NCI-H1694 treated with DMSO at 0.1 percent for 48 hours (cell line): Measurements from ENCODE around the gene RNPEP.
"Not testable (repeated sequence)": the region's sequence is repeated elsewhere in the genome, so short reads cannot be mapped to it uniquely, and the experiment has no call there.

Experiments
- DNase-seq: peaks from one replicate; lab custom pipeline; 2025; lab: John Stamatoyannopoulos, UW

Gene RNPEP

DNA sequence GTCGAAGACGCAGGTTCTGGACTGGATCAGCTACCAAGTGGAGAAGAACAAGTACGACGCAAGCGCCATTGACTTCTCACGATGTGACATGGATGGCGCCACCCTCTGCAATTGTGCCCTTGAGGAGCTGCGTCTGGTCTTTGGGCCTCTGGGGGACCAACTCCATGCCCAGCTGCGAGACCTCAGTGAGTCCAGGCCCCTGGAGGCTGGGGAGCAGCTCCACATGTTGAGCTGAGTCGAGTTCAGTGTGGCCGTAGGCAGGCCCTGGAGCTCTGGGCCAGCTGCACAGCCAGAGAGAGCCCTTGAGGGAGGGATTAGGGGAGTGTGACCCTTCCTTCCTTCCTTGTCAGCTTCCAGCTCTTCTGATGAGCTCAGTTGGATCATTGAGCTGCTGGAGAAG lies 29.5 kb downstream of the RNPEP start:
- no peak for DNase-seq

DNA sequence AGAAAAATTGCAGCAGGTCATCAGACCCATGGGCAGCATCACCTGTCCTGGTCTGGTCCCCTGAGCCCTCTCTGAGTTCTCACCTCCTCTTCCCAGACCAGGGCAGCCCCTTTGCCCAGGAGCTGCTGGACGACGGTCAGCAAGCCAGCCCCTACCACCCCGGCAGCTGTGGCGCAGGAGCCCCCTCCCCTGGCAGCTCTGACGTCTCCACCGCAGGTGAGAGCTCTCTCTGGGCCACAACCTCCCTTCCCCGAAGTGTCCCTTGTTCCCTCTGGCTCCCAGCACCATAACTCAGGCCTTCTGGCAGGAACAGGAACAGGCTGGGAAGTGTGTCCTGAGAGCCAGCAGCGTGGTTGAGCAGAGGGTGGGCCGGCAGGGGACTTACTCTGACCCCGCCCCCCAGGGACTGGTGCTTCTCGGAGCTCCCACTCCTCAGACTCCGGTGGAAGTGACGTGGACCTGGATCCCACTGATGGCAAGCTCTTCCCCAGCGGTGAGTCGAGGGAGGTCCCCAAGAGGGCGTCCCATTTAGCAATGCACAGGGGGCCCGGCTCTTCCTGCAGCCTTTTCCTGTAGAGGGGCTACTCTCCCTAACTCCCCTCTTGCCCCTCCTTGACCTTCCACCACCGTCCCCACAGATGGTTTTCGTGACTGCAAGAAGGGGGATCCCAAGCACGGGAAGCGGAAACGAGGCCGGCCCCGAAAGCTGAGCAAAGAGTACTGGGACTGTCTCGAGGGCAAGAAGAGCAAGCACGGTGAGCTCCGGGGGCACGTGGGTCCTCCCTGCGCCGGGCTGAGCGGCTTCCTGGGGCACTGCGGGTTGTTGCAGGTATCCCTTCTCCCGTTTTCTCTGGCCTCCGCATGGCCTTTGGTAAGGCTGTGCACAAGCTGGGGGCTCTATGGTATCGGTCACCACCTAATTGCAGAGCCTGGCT lies 30.4 kb downstream of the RNPEP start:
- no peak for DNase-seq

DNA sequence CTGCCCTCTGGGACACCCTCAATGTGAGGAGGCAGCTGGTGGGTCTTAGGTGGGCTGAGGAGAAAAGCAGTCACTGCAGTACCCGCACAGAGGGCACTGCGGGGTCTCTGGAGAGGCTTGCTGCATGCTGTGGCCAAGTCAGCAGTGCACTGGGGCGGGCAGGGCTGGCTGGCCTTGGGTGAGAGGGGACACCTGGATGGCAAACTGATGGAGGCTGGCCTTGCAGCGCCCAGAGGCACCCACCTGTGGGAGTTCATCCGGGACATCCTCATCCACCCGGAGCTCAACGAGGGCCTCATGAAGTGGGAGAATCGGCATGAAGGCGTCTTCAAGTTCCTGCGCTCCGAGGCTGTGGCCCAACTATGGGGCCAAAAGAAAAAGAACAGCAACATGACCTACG lies 31.2 kb downstream of the RNPEP start:
- DNase-seq: no peak

DNA sequence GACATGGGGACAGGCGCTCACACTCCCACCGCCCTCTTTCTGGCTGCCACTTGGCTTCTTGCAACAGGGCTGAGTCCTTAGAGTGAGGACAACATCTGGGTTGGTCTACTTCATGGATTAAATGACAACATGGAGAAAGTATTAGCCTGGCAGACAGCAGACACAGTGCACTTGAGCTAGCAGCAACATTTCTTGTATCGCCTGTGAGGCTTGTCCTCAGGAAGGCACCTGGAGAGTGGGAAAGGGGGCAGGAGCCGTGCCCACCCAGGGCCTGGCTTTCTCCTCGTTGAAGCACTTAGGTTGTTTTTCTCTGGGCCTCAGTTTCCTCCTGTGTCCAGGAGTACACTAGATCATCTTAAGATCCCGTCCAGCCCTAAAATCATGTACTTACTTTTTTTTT lies 31.6 kb downstream of the RNPEP start:
- no peak for DNase-seq

DNA sequence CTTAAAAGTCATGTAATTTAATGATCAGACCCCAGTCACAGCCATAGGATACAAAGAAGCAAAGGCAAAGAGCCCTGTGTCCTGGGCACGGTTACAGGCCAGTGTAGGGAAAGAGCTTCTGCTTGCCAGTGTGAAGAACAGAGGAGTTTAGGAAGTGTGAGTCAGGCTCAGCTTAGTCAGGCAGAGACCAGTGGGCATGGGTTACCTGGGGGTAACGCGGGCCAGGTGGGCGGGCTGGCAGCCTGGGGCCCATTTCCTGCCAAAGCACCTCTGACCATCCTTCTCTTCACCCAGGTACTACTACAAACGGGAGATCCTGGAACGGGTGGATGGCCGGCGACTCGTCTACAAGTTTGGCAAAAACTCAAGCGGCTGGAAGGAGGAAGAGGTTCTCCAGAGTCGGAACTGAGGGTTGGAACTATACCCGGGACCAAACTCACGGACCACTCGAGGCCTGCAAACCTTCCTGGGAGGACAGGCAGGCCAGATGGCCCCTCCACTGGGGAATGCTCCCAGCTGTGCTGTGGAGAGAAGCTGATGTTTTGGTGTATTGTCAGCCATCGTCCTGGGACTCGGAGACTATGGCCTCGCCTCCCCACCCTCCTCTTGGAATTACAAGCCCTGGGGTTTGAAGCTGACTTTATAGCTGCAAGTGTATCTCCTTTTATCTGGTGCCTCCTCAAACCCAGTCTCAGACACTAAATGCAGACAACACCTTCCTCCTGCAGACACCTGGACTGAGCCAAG lies 32.6 kb downstream of the RNPEP start:
- DNase-seq: no peak

DNA sequence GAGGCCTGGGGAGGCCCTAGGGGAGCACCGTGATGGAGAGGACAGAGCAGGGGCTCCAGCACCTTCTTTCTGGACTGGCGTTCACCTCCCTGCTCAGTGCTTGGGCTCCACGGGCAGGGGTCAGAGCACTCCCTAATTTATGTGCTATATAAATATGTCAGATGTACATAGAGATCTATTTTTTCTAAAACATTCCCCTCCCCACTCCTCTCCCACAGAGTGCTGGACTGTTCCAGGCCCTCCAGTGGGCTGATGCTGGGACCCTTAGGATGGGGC lies 33.2 kb downstream of the RNPEP start:
- no peak for DNase-seq

DNA sequence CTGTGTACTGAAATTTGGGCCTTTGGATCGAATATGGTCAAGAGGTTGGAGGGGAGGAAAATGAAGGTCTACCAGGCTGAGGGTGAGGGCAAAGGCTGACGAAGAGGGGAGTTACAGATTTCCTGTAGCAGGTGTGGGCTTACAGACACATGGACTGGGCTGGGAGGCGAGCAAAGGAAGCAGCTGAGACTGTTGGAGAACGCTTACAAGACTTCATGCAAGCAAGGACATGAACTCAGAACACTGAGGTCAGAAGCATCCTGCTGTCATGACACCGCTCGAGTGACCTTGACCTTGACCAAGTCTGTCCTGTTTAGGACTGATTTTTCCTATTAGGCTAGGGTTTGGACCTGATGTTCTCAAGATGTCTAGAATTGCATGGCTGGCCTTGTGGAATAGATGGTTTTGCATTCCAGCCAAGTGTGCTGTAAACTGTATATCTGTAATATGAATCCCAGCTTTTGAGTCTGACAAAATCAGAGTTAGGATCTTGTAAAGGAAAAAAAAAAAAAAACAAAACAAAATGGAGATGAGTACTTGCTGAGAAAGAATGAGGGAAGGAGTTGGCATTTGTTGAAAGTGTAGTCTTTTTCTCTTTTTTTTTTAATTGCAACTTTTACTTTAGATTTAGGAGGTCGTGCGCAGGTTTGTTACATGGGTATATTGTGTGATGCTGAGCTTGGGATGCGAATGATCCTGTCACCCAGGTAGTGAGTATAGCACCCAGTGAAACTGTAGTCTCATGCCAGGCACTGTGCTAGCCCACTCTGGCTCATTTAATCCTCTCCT lies 33.8 kb downstream of the RNPEP start:
- no peak for DNase-seq

DNA sequence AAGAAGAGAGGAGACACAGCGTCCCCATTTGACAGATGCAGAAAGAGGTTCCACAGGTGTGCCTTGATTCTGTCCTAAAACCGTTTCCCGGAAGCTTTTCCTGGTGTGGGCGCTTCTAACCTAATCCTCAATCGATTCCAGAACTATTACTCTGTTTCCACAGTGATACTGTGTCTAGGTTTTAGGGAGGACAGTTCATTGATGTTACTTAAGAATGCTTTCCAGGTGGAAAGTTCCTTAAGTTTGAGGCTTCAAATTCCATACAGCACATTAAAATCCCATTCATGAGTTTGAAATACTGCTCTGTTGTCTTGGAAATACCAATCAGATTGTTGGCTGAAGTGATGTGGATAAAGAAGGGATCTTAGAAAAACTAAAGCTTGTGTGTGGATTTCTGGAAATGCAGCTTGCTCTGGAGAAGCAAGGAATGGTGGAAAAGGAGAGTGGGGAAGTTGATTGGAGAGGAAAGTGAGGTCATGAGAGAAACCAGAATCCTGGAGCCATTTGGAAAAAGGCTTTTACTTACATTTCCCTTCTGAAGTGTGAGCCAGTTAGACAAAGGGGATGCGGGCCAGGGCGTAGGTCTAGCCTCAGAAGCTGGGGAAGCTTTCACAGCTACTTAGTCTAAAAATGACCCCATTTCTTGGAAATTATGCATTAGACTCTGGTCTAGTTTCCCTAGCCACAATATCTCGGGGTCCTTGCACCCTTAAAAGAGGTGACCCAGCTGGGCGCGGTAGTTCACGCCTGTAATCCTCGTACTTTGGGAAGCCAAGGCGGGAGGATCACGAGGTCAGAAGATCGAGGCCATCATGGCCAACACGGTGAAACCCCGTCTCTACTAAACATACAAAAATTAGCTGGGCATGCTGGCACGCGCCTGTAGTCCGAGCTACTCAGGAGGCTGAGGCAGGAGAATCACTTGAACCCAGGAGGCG lies 34.6 kb downstream of the RNPEP start:
- DNase-seq: no peak

GRCh38 chr1:202017749-202018467 lies 35.5 kb downstream of the RNPEP start:
- no peak for DNase-seq

DNA sequence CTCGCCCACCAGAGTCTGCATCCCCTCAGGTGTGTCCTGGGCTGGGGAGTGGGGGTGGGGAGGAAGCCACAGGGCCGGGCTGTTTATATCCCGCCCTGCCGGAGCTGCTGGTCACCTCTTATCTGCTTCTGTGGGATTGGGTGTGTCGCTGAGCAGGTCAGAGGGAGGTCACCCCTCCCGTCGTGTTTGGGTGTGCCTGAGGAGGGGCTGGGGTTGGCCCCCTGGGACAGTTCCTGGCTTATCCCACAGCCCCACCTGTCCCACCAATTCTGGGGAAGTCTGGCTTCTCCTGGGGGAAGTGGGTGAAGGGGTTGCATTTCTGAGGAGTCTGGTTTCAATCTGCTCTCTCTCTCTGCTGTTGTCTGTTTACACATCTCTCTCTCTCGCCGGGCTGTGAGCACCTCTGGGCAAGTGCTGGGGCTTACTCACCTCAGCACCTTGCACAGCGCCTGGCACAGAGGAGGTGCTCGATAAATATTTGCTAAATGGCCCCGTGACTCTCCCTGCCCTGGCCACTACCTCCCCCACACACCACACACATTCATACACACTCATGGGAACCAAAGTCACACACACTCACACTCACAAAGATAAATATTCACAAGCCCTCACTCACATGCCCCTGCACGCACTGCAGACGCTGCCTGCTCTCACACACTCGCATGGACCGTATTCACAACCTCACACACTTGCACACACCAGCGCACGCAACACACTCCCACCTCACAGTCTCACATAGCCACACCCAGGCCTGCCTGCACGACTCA lies 36.2 kb downstream of the RNPEP start:
- no peak for DNase-seq

DNA sequence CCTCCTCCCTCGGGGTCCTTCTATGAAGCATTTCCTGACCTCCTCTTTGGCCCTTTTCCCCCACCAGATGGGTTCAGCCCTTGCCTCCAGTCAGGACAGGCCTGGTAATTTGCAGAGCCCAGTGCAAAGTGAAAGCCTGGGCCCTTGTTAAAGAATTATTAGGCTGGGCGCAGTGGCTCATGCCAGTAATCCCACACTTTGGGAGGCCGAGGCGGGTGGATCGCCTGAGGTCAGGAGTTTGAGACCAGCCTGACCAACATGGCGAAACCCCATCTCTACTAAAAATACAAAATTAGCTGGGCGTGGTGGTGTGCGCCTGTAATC lies 36.7 kb downstream of the RNPEP start:
- not testable (repeated sequence) for DNase-seq

DNA sequence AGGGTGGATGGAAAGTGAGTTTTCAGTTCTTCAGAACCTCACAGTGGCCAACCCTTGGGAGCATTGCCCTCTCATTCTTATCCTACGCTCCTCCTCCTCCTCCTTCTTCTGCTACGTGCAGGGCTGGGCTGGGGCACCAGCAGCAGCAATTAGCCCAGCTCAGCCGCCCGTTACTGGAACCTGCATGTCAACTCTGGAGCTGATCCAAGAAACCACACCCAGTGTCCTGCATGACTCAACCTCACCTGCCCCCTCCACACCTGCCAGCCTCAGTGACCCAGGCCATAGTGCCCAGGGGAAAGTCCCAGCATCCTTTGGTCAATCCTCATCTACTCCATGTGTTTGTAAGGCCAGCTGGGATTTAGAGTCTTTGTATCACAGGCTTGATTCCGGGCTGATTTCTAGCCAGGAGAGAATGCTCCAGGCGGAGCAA lies 40.6 kb downstream of the RNPEP start:
- peak; percentile 6 for DNase-seq

- no peak for DNase-seq
Observed at GRCh38 chr1:202029171-202029665, 46.8 kb downstream of the RNPEP start.

DNA sequence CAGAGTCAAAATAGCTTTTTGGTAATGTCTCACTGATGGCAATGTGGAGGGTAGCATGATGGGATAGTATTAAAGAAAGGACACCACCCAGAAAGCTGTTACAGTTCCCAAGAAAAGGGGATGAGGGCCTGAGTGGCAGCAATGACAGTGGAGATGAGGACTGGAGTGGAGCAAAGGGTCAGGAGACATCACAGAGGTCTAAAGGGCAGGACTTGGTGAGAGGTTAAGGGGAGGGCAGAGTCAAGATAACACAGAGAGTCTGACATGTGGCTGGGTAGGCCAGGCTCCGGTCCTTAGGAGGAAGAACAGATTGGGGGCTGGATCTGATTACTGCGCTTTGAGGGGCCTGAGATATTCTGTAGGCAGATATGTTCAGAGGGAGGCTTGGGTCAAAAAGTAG lies 47.3 kb downstream of the RNPEP start:
- DNase-seq: no peak

DNA sequence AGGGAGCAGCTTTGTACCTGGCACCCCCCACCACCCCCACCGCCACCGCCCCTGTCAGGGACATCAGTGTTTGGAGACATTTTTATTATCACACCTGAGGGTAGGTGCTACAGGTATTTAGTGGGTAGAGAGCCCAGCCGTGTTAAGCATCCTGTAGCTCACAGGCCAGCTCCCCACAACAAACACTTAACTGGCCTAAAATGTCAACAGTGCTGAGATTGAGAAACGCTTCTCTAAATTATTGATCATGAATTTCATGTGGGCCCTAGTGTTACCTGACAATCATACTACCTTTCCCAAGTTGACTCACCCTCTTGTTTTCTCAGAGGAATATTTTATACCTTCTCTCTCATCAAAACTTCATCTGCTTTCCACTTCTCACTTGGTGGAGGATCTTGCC lies 49.3 kb downstream of the RNPEP start:
- DNase-seq: no peak

DNA sequence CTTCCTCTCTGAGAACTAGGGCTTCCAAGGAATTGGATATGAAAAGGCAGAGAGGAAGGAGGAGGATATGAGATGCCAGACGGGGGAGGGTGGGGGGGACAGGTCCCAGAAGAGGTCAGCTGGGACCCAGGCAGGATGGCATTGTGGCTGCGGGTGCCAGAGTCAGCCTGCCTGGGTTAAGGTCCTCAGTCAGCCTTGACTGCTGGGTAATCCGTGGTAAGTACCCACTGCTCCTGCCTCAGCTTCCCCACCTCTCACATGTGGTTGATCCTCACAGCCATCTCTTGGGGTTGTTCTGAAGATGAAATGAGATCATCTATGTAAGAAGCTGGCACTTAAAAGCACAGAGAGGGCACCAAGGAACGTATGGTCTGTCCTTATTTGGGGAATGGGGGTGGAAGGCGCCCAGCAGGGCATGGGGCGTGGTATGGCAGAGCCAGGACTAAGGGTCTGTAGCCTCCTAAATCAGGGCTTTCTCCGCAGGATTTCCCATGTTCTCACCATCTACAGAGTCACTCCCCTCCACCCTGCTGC lies 51.8 kb downstream of the RNPEP start:
- no peak for DNase-seq

DNA sequence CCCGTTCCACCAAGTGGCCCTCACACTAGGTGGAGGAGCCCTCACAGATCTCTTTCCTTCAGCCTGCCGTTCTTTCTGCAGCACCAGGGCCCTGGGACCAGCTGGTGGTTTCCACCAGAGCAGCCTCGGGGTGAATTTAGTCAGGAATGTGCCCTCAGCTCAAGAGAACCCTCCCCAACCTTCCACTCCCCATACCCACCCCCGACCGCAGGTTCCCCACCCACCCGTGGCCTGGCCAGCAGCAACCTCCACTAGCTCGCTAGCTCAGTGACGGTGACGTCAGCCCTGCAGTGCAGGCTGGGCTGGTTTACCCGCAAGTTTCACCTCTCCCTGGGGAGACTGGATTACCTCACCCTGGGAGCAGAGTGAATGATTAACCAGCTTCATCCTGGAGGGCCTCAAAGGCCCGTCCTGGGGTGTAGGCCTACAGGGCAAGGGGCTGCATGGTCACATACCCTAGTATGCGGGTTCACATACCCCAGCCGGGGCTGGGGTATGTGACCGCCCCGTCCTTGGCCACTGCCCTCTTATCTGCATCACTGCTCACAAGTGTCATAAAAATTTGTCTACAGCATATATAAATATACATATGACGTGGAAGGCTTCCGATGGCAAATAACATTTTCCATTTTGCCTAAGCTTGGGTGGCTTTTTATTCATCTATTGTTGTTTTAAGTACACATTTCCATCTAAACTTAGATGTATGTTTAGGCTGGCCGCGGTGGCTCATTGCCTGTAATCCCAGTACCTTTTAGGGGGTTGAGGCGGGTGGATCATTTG lies 52.4 kb downstream of the RNPEP start:
- DNase-seq: no peak

- no peak for DNase-seq
Observed at GRCh38 chr1:202036595-202037387, 54.3 kb downstream of the RNPEP start.
